Type B pancreatic cell (in vitro differentiated cells): Measurements from ENCODE around the gene TBC1D22A. TPM values are rescaled to one million over a fixed set of nuclear protein-coding genes. Genes with fewer than 3 reads are reported as not detected.

Experiments
- DNase-seq: peaks from one replicate; pipeline ENCODE4 v3.0.0; 2021; ENCODE audit warnings: mixed read lengths; ENCODE audit not compliant: unreplicated experiment; ENCODE audit errors: extremely low spot score
- H3K27ac Mint-ChIP-seq: 2 replicates; pipeline ENCODE4 v1.8.0; 2021; ENCODE audit warnings: mild to moderate bottlenecking, mixed read lengths
- H3K27me3 Mint-ChIP-seq: 2 replicates; pipeline ENCODE4 v1.8.0; 2021; ENCODE audit warnings: mixed read lengths
- H3K36me3 Mint-ChIP-seq: 2 replicates; pipeline ENCODE4 v1.8.0; 2021; ENCODE audit warnings: mixed read lengths
- H3K4me1 Mint-ChIP-seq: one replicate; pipeline ENCODE4 v1.8.0; 2021; ENCODE audit warnings: mixed read lengths; ENCODE audit not compliant: unreplicated experiment
- H3K4me3 Mint-ChIP-seq: 2 replicates; pipeline ENCODE4 v1.8.0; 2021; ENCODE audit warnings: mild to moderate bottlenecking, mixed read lengths
- H3K9me3 Mint-ChIP-seq: 2 replicates; pipeline ENCODE4 v1.8.0; 2021; ENCODE audit warnings: mixed read lengths
- total RNA-seq: library from RNA; stranded (reverse); gene quantifications from 2 replicates; pipeline ENCODE4 v1.2.1, GENCODE V29; 2021; ENCODE audit warnings: low replicate concordance
- TF ChIP-seq, protein P1 (sequence below): fragments of 200-600 bp; sonication (generic); conservative IDR thresholded peaks from 2 replicates; pipeline ENCODE4 v1.5.0; 2021; ENCODE audit warnings: antibody characterized with exemption, mild to moderate bottlenecking

The TBC1D22A gene
- total RNA-seq, 1 donor from 2014 or later: 16.2 TPM

DNA sequence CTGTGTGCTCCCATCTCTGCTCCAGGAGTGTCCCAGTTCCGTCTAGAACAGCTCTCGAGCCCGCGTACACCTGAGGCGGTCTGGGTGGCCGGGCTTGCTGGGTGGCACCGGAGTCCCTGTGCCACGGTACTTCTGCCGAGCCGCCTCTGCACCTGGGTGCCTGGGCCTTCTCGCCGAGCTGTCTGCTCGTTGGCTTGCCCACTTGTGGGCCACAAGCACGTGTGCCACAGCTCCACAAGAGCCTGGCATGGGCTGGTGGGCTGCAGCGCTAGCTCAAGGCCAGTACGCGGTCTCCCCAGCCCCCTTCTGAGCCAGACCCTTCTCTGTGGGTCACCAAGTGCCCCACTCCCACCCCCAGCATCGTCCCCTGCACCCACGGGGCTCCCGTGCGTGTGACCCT lies 388.0 kb downstream of the TBC1D22A start:
- Mint-ChIP-seq H3K27ac (no peak overlapping the region), H3K36me3 (no peaks in the 10 kb centered on the region), H3K4me3 (no peak overlapping the region), H3K4me1 (no peaks in the 10 kb centered on the region), H3K9me3 (no peaks in the 10 kb centered on the region), H3K27me3 (no peaks in the 10 kb centered on the region)
- no peak for DNase-seq
- TF ChIP-seq, protein P1, sequence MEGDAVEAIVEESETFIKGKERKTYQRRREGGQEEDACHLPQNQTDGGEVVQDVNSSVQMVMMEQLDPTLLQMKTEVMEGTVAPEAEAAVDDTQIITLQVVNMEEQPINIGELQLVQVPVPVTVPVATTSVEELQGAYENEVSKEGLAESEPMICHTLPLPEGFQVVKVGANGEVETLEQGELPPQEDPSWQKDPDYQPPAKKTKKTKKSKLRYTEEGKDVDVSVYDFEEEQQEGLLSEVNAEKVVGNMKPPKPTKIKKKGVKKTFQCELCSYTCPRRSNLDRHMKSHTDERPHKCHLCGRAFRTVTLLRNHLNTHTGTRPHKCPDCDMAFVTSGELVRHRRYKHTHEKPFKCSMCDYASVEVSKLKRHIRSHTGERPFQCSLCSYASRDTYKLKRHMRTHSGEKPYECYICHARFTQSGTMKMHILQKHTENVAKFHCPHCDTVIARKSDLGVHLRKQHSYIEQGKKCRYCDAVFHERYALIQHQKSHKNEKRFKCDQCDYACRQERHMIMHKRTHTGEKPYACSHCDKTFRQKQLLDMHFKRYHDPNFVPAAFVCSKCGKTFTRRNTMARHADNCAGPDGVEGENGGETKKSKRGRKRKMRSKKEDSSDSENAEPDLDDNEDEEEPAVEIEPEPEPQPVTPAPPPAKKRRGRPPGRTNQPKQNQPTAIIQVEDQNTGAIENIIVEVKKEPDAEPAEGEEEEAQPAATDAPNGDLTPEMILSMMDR: no peak

- TF ChIP-seq, protein P1: no peak
- Mint-ChIP-seq H3K27ac (no peak overlapping the region), H3K4me3 (no peak overlapping the region), H3K36me3 (no peaks in the 10 kb centered on the region), H3K27me3 (no peaks in the 10 kb centered on the region), H3K4me1 (no peaks in the 10 kb centered on the region), H3K9me3 (no peaks in the 10 kb centered on the region)
- no peak for DNase-seq
Measured at GRCh38 chr22:47151064-47151463, 388.6 kb downstream of the TBC1D22A start.

DNA sequence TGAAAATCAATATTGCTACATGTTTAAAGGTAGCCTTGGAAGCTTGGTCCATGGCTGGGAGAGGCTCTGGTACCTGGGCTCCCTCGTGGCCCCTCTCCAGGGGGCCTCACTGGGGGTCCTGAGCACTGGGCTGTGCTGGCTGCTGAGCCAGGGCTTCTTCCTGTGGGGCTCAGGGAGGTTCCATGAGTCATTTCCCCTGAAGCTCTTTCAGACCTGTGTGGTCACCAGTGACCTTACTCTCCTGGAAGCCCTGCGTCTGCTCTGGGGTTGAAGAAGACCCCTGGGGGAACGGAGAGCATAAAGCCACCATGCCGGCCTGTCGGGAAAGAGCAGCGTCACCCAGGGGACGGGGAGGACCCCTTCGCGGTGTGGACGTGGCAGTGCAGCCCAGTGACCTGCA lies 389.0 kb downstream of the TBC1D22A start:
- TF ChIP-seq, protein P1: no peak
- Mint-ChIP-seq H3K4me3 (no peak overlapping the region), H3K27me3 (no peaks in the 10 kb centered on the region), H3K4me1 (no peaks in the 10 kb centered on the region), H3K36me3 (no peaks in the 10 kb centered on the region), H3K9me3 (no peaks in the 10 kb centered on the region), H3K27ac (no peak overlapping the region)
- no peak for DNase-seq

DNA sequence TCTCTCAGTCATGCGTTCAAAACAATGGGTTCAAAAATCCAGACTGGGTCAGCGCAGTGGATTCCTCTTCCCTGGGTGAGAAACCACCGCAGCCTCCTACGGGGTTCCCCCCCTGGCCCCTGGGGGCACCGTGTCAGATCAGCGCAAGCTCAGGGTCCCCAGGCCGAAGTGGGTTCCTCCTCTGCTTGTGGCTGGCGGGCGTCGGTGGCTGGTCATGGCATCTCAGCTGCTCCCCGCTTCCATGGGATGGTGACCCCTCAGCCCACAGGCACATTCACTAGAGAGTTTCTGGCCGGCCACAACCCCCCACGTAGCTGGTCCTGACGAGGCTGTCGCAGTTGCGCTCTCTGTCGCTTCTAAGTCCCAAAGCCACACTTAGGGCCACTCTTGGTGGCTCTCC lies 389.8 kb downstream of the TBC1D22A start:
- Mint-ChIP-seq H3K9me3 (no peaks in the 10 kb centered on the region), H3K36me3 (no peaks in the 10 kb centered on the region), H3K4me1 (no peaks in the 10 kb centered on the region), H3K4me3 (no peak overlapping the region), H3K27ac (no peak overlapping the region), H3K27me3 (no peaks in the 10 kb centered on the region)
- no peak for DNase-seq
- TF ChIP-seq, protein P1: no peak

DNA sequence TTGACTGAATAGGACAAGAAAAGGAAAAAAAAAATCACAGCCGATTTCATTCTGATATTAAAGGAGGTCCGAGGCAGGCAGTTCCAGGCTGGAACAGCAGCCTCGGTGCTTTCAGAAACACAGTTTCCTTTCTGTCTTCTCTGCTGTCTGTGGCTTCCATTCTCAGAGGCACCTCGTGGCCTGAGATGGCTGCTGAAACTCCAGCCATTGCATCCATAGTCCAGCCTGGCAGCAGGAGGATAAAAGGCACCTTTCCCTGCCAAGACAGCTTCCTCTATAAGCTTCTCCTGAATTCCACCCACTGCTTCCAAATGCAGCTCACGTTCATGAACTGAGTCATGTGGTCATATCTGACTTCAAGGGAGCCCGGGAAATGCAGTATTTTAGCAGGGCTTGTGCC lies 390.5 kb downstream of the TBC1D22A start:
- H3K27me3 Mint-ChIP-seq: no peaks in the 10 kb centered on the region
- H3K36me3 Mint-ChIP-seq: no peaks in the 10 kb centered on the region
- TF ChIP-seq, protein P1: no peak
- no peak for DNase-seq
- H3K4me1 Mint-ChIP-seq: no peaks in the 10 kb centered on the region
- H3K27ac Mint-ChIP-seq: no peak overlapping the region
- H3K4me3 Mint-ChIP-seq: no peak overlapping the region
- no peaks in the 10 kb centered on the region for H3K9me3 Mint-ChIP-seq
